Body of pancreas (tissue), 4 donors: ENCODE results near the gene NRIP2. TPM values are rescaled to one million over a fixed set of nuclear protein-coding genes. Genes with fewer than 3 reads are reported as not detected.

ENCODE experiments used
- ATAC-seq: fragments of 150-250 bp; one replicate; pipeline ENCODE4 v1.9.1; 2016
- DNase-seq, 4 donors: peaks; one replicate each; pipeline ENCODE4 v3.0.0-alpha.2; 2019
- H3K27ac ChIP-seq, 4 donors: fragments of 200-600 bp; sonication (generic); 1 replicate in 3 of 4; 2 replicates in 1 of 4; pipeline versions ENCODE4 v1.5.1 to v1.6.1; 2016 to 2019; ENCODE audit warnings: mild to moderate bottlenecking in 1 of 4, mixed read lengths in 1 of 4, moderate library complexity in 1 of 4
- H3K27me3 ChIP-seq, 2 donors: fragments of 200-600 bp; sonication (generic); one replicate each; pipeline ENCODE4 v1.6.0; 2016; ENCODE audit warnings: mild to moderate bottlenecking in 1 of 2
- H3K36me3 ChIP-seq, 2 donors: fragments of 200-600 bp; sonication (generic); replicated peaks in 1 of 2; 2 replicates each; pipeline ENCODE4 v1.5.1; 2016; ENCODE audit warnings: low read depth in 2 of 2; ENCODE audit not compliant: insufficient read depth in 1 of 2
- H3K4me1 ChIP-seq: fragments of 200-600 bp; sonication (generic); one replicate; pipeline ENCODE4 v1.6.0; 2016
- H3K4me3 ChIP-seq, 2 donors: fragments of 200-600 bp; sonication (generic); 1 replicate in 1 of 2; 2 replicates in 1 of 2; pipeline ENCODE4 v1.5.1; 2016 to 2019
- H3K9me3 ChIP-seq, 3 donors: fragments of 200-600 bp; sonication (generic); 1 replicate in 2 of 3; 2 replicates in 1 of 3; pipeline ENCODE4 v1.5.1; 2016
- POLR2A ChIP-seq, 3 donors: fragments of 450-650 bp; IDR thresholded peaks; one replicate each; pipeline ENCODE4 v1.6.1; 2016; ENCODE audit warnings: antibody characterized with exemption in 3 of 3, mild to moderate bottlenecking in 2 of 3
- WGBS, 2 donors: methylation state at CpG; one replicate each; pipeline ENCODE4 v1.1.5; 2017; 5-methylcytosine and 5-hydroxymethylcytosine counted together
- intact Hi-C: fragments of 100-400 bp; cut with DNase I; formaldehyde crosslinking; loops from one replicate; pipeline ENCODE4 v1.15.1; 2023
- total RNA-seq, 2 donors: library from RNA; depleted of rRNA; stranded (reverse); fragments of >200 nt; gene quantifications; one replicate each; pipeline ENCODE4 v1.1.0, GENCODE V29; 2016
- TF ChIP-seq, protein P1 (sequence below), 7 experiments: fragments of 450-650 bp in 4 of 7; fragments of 200-600 bp in 3 of 7; sonication (generic) in 3 of 7; IDR thresholded peaks; one replicate each; pipeline ENCODE4 v1.5.1; 2016 to 2019; ENCODE audit warnings: antibody characterized with exemption in 7 of 7

Gene NRIP2
- total RNA-seq, 2 donors from 2014 or later, result 0.26 to 0.33 TPM

DNA sequence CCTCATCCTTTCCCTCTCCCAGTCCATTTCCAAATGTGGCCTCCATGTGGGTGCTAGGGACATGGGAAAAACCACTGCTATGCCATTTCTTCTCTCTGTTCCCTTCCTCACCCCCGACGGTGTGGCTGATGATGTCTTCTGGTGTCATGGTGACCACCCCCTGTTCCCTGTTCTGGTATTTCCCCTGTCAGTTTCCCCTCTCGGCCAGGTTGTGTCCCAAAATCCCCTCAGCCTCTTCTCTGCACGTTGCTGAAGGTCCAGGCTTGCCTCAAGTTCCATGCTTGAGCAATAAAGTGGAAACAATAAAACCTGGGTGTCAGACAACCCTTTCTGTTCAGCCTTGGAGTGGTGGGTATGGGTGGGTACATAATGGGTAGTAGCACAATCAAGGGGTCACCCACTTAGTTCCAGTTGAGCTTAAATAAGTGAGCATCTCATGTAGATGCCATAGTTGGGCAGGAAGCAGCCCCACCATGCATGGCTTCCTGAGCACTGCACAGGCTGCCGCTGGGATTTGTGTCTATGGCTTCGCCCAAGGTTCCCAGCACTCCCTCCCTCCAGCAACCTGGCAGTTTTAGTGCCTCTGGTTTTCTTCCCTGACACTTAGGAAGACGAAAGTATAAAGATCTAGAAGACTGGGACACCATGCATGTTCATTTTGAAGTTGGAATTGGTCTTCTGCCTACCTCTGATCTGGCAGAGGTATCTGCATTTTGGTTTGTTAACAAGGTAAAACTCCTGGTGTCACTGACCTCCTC lies 31.0 kb downstream of the NRIP2 start:
- intact Hi-C loops, result no loop called here
- Histone ChIP-seq H3K4me1 (peaks cover 3% of the 10 kb centered on the region), H3K36me3 (peaks cover 17 to 30% of the 10 kb centered on the region in 2 donors), H3K9me3 (no peaks in the 10 kb centered on the region), H3K27me3 (no peaks in the 10 kb centered on the region), H3K27ac (peak overlapping the region in 1 of 4 donors; percentile 7), H3K4me3 (no peak overlapping the region)
- WGBS, 2 donors, result 81 to 89% methylated on average over 7 of the region's 7 CpGs
- ATAC-seq, result no peak
- TF ChIP-seq, protein P1, sequence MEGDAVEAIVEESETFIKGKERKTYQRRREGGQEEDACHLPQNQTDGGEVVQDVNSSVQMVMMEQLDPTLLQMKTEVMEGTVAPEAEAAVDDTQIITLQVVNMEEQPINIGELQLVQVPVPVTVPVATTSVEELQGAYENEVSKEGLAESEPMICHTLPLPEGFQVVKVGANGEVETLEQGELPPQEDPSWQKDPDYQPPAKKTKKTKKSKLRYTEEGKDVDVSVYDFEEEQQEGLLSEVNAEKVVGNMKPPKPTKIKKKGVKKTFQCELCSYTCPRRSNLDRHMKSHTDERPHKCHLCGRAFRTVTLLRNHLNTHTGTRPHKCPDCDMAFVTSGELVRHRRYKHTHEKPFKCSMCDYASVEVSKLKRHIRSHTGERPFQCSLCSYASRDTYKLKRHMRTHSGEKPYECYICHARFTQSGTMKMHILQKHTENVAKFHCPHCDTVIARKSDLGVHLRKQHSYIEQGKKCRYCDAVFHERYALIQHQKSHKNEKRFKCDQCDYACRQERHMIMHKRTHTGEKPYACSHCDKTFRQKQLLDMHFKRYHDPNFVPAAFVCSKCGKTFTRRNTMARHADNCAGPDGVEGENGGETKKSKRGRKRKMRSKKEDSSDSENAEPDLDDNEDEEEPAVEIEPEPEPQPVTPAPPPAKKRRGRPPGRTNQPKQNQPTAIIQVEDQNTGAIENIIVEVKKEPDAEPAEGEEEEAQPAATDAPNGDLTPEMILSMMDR (IDR thresholded peaks at IDR 0.05), result no peak
- TF ChIP-seq POLR2A (IDR thresholded peaks at IDR 0.05), result no peak
- no peak for DNase-seq

DNA sequence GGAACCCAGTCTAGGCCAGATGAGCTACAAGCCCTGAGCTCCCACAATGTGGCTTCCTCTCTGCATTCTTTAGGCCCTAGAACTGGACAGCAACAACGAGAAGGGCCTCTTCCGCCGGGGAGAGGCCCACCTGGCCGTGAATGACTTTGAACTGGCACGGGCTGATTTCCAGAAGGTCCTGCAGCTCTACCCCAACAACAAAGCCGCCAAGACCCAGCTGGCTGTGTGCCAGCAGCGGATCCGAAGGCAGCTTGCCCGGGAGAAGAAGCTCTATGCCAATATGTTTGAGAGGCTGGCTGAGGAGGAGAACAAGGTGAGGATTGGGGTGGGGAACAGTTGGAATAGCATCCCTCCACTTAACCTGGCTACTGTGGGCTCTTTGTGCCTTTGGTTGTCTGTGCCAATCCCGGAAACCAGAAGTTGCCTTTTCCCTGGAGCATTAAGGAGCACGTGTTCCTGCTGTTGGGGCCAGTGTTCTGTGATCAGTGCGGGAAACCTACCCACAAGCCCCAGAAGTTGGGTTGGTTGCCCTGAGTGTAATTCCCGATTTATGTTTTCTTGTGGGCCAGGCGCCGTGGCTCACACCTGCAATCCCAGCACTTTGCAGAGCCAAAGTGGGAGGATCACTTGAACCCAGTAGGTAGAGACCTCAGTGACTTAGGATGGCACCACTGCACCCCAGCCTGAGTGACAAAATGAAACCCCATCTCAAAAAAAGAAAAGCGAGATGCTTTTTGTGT lies 33.6 kb downstream of the NRIP2 start:
- H3K4me3 ChIP-seq, result no peak overlapping the region
- intact Hi-C loops, result no loop called here
- H3K36me3 ChIP-seq, result peaks cover 17 to 35% of the 10 kb centered on the region in 2 donors
- H3K4me1 ChIP-seq, result peaks cover 25% of the 10 kb centered on the region
- no peak for TF ChIP-seq POLR2A (IDR thresholded peaks at IDR 0.05)
- TF ChIP-seq, protein P1 (IDR thresholded peaks at IDR 0.05), result no peak
- no peaks in the 10 kb centered on the region for H3K9me3 ChIP-seq
- ATAC-seq (no peak), DNase-seq (no peak)
- WGBS, 2 donors, result 57 to 63% methylated on average over 16 of the region's 16 CpGs
- H3K27me3 ChIP-seq, result no peaks in the 10 kb centered on the region
- H3K27ac ChIP-seq, result no peak overlapping the region

DNA sequence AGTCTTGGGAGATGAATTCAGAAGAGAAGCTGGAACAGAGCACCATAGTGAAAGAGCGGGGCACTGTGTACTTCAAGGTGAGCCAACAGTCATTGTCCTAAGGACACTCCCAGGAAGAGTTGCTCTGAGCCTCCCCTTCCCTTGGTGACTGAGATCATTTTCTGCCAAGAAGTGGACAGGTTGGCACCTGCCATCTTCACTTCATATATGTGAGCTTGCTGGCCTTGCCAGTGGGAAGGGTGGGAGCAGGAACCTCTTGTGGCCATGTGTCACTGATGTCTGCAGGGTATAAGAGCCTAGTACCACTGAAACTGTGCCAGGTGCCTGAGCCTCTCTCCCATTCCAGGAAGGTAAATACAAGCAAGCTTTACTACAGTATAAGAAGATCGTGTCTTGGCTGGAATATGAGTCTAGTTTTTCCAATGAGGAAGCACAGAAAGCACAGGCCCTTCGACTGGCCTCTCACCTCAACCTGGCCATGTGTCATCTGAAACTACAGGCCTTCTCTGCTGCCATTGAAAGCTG lies 34.7 kb downstream of the NRIP2 start:
- Histone ChIP-seq H3K4me1 (peaks cover 29% of the 10 kb centered on the region), H3K9me3 (no peaks in the 10 kb centered on the region), H3K27ac (no peak overlapping the region), H3K36me3 (peaks cover 17 to 35% of the 10 kb centered on the region in 2 donors), H3K27me3 (no peaks in the 10 kb centered on the region), H3K4me3 (no peak overlapping the region)
- DNase-seq (no peak), ATAC-seq (no peak)
- 65 to 92% methylated on average over 2 to 3 of the region's 3 CpGs for WGBS, 2 donors
- TF ChIP-seq, protein P1 (IDR thresholded peaks at IDR 0.05), result no peak
- no peak for TF ChIP-seq POLR2A (IDR thresholded peaks at IDR 0.05)
- intact Hi-C loops, result no loop called here

DNA sequence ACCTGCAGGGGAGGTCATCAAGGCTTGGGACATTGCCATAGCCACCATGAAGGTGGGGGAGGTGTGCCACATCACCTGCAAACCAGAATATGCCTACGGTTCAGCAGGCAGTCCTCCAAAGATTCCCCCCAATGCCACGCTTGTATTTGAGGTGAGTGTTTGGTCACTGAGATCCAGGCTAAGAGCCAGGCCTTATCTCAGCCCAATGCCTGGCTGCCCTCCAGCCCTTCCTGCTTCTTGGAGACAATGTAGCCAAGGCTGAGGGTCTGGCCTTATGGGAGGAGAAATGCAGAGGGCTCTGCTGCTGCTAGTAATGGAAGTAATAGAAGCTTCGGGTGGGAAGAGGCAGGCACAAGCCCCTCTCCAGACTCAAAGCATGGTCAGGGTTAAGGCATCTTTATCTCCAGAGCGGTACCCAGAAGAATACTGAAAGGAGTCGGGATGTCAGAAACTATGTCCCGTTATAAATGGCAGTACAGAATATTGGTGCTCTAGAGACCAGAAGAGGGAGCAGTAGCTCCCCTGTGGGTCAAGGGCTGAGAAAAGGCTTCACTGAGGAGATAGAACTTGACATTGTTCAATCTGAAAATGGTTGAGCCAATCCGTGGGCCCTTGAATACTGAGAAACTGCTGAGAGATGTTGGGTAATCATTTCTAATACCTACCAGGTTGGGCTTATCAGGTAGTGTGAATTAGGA lies 37.0 kb downstream of the NRIP2 start:
- intact Hi-C loops, result no loop called here
- DNase-seq (peak; percentile 63 to 86 (median 71)), ATAC-seq (no peak)
- WGBS, 2 donors, result 55 to 62% methylated on average over 6 to 7 of the region's 7 CpGs
- H3K4me1 ChIP-seq, result peaks cover 38% of the 10 kb centered on the region
- peaks cover 13 to 28% of the 10 kb centered on the region in 2 donors for H3K36me3 ChIP-seq
- no peak overlapping the region for H3K4me3 ChIP-seq
- TF ChIP-seq, protein P1 (IDR thresholded peaks at IDR 0.05), result no peak
- no peak for TF ChIP-seq POLR2A (IDR thresholded peaks at IDR 0.05)
- H3K9me3 ChIP-seq, result no peaks in the 10 kb centered on the region
- H3K27me3 ChIP-seq, result no peaks in the 10 kb centered on the region
- H3K27ac ChIP-seq, result peak overlapping the region in 1 of 4 donors; percentile 39
